Stimulated activated CD4-positive, alpha-beta T cell treated with anti-CD3 and anti-CD28 coated beads, Interleukin-15, amount 100 ng/mL, for 1 hour (primary cell): Measurements from ENCODE around the gene TAS1R1.
A peak's percentile ranks its signal among the peaks of the same experiment; 100 is the strongest.
"Not testable (repeated sequence)": the region's sequence is repeated elsewhere in the genome, so short reads cannot be mapped to it uniquely, and the experiment has no call there.

Experiments used
- DNase-seq, 2 donors: peaks; one replicate each; pipeline ENCODE4 v3.0.0-alpha.2; 2020; ENCODE audit warnings: low read depth in 1 of 2, low spot score in 1 of 2

The TAS1R1 gene

DNA sequence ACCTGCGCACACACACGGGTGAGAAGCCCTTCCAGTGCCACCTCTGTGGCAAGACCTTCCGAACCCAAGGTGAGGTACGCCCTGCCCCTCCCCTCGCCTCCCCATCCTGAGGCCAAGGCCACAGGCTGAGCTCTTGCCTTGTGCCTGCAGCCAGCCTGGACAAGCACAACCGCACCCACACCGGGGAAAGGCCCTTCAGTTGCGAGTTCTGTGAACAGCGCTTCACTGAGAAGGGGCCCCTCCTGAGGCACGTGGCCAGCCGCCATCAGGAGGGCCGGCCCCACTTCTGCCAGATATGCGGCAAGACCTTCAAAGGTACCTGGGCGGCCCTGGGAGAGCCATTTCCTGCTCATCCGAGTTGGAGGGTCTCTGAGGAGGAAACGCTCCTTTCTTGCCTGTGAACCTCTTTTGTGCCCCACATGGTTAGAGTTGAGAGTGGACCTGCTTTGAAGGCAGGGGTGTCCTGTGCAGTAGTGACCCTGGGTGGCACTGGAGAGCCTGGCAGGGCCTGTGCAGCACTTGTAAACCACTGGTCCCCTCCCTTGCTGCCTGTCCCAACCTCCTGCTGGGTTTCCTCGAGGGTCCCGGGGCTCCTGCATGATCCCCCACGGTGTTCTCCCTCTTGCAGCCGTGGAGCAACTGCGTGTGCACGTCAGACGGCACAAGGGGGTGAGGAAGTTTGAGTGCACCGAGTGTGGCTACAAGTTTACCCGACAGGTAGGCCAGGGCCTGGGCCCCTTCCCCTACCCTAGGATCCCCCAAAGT is 33.2 kb downstream of the TAS1R1 start:
- DNase-seq, result no peak

DNA sequence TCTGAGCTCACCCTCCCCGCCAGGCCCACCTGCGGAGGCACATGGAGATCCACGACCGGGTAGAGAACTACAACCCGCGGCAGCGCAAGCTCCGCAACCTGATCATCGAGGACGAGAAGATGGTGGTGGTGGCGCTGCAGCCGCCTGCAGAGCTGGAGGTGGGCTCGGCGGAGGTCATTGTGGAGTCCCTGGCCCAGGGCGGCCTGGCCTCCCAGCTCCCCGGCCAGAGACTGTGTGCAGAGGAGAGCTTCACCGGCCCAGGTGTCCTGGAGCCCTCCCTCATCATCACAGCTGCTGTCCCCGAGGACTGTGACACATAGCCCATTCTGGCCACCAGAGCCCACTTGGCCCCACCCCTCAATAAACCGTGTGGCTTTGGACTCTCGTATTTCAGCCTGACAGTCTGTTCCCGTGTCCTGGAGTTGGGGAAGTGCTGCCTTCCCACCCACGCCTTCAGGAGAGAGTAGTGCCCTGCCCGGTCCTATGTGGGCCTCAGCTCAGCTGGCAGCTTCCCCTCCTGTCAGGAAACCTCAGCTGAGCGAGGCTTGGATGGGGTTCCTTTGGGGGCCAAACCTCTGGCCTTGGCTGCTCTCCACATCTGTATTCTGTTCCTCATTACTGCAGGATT is 33.9 kb downstream of the TAS1R1 start:
- no peak for DNase-seq

DNA sequence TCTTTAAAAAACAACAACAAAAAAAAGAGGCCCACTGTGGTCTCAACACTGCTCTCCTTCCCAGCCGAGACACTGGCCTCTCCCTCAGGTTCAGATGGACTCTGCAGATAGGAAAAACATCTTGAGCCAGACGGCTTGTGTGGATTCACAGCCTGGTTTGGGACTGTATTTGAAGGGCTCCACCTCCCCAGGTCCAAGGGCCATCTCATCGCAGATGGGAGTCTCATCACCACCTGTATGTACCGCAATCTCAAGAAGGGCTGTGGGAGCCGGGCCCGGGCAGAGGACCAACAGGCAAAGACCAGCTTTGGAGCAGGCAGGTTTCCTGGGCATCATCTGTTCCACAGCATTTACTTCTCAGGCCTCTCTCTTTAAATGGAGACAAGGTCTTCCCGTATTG is 34.9 kb downstream of the TAS1R1 start:
- no peak for DNase-seq

DNA sequence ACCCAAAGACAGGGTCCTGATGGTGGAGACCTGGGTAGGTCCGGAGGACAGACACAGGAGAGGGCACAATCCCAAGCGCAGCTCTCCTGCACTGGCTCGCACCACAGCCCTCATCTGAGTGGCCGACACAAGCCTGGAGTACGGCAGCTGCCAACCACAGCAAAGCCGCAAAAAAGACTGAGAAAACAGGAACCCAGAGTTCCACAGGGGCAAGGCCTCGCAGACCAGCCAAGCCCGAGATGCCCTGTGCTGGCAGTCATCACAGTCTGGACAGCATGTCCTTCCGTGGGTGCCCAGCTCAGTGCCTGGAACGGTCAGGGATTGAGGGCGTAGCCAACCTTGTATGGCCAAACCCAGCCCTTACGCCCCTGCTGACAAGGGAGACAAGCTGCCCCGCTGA is 36.1 kb downstream of the TAS1R1 start:
- DNase-seq, result no peak

DNA sequence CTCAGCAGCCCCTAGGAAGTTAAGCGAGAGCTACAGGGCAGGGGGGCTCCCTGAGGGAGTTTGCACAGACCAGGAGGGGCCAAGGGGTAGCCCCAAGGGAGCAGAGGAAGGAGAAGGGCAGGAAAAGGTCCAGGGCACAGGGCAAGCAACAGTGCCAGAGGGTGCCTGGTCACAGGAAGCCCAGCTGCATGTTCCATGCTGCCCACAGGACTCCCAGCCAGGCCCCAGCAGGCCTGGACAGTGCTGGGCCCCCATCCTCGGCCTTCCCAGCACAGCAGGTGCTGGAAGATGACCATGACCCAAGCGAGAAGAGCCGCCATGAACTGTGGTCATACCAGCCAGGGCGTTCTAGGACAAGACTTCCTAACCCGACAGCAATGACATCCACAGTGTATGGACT is 36.5 kb downstream of the TAS1R1 start:
- DNase-seq, result no peak

DNA sequence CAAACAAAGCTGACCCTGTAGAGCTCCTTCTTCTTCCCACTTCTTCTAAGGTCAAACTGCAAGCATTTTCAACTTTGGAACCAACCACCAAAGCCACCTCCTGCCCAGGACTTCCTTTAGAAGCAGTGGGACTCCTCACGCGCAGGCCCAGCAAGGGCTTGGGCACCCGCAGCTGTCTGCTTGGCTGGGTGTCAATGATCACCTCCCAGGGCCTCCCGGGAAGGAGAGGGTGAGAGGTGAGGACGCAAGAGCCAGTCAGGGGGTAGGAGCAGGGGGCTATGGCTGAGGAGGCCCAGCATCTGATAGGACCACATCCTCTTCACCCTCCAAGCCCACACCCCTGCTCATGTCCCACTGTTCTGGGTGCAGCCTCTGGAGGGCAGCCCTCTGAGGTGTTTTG is 37.3 kb downstream of the TAS1R1 start:
- DNase-seq, result no peak

DNA sequence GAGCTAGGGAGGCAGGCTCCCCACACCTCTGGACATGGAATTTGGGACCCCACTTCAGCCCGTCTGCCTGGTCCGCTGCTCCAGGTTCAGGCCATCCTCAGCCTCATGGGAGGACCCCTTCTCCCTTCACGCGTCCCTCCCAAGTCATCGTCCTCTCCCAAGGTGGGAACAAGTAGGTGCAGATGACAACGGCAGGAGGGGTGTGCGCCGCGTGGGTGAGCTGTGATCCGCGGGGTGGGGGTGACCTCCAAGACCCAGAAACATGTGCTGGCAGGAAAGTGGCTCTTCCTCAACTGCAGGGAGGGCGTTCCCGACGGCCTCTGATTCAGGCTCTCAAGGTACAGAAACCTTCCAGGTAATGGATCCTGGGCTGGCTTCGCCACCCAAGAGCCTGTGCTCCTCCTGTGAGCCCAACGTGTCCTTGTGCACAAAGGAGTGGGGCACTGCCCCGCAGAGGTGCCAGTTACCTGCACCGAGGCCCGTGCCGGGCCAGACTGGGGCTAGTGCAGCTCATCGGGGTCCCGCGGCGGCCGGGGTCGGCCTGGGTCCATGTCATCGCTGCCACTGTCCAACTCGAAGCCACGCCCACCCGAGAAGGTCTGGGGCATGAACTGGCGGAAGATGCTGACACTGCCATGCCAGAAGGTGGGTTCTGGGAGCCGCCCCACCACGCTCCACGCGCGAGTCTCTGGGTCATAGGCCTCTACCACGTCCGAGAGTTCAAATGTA is 37.9 kb downstream of the TAS1R1 start:
- no peak for DNase-seq

DNA sequence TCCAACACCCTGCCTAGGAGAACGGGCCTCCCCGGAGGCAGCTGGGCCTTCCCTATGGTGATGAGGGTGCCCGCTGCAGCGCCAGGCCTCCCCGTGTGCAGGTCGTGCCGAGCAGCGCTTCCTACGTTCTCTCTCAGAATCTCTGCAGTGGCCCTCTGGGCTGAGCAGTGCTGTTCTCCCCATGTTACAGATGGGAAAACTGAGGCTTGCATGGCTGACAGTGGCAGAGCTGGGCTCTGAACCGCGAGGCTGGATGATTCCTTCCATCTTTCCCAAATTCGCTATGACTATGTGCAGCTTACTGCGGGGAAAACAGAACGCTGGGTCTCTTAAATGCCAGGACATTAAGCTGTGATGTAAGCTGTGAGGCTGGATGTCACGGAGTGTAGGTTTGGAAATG is 38.7 kb downstream of the TAS1R1 start:
- DNase-seq, result no peak

DNA sequence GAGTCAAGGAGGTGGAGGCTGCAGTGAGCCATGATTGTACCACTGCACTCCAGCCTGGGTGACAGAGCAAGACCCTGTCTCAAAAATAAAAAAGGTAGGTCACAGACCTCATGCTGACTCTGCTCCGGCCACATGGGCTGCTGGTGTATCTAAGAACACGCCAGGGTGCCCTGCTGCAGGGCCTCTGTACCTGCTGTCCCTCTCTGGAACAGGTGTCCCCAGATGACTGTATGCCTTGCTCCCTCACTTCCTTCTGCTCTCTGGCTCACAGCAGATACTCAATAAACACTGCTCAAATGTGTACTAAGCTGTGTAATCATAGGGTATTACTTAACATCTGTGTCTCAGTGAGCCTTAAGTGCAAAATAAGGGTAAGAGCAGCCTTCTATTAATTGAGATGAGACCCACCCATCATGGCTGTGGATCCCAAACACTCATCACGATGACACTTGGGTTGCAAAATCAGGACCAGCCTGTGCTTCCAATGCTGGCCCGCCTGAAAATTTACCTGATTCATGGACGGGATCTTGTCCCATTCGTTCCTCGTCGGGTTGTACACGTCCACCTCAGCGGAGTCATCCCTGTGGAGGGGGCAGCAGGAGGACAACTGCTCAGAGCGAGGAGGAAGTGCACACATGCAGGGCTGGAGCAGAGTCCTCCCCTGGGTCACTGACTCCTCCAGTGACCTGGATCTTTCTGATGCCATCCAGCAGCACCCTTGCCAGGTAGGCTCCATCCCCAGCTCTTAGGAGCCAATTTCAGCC is 40.1 kb downstream of the TAS1R1 start:
- no peak for DNase-seq

DNA sequence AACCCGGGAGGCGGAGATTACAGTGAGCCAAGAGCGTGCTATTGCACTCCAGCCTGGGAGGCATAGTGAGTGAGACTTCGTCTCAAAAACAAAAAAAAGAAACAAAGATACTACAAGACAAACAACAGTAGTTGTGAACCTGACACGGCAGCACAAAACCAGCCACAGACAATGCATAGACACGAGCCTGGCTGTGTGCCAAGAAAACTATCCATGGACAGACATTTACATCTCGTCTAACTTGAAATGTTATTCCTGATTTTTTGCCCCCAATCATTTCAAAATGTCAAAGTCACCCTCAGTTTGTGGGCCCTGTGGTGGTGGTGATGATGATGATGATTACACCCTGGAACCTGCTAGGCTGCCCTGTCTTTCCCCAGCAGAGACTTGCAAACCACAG is 41.2 kb downstream of the TAS1R1 start:
- DNase-seq, result no peak

DNA sequence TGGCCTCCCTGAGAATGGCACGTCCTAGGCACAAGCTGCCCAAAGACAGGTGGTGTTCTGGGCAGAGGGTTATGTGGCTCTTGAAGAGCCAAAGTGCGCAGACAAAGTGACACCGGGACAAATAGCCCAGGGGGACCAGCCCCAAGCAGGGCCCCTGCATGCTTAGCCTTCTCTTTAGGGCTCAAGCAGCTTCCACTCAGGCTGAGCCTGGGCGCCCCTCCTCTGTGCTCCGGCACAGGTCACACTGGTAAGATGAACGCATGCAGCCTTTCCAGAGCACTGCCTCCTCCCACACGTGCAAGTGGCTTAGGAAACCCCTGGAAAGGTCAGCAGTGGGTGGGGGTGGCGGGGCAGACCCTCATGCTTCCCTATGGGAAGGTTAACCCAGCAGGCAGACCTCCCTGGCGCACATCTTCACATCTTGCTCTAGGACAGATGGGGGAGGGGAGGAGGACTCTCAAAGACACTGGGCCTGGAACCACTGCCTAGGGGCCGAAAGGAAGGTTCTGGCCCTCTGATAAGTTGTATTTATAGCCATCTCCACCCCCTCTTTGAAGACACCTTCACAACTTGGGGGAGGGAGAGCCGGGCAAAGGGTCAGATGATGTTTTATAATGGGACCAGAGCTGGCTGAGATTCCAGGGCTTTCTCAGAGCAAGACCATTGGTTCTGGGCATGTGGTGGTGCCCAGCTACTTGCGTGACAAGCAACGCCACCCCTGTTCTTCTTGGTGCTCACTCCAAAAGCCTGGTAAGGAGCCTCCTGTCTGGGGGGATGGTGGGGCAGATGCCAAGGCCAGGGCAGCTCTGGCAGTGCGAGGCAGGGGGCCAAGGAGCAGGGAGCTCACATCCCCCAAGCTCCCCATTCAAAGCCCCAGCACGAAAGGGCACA is 42.0 kb downstream of the TAS1R1 start:
- no peak for DNase-seq

DNA sequence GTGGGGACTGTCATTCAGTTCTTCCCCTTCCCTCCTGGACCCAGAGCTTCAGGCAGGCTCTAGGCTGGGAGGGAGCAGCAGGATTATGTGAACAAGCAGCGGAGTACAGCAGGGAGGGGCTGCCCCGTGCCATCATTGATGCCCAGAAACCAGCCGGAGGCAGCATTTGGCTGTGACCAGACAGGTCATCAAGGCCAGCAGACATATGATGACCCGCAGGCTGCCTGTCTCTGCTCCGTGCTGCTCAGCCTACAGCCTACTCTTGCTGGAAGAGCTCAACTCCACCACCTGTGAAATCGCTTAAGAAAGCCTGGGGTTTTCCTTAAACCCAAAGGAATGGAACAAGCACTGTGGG is 42.6 kb downstream of the TAS1R1 start:
- DNase-seq, result no peak

DNA sequence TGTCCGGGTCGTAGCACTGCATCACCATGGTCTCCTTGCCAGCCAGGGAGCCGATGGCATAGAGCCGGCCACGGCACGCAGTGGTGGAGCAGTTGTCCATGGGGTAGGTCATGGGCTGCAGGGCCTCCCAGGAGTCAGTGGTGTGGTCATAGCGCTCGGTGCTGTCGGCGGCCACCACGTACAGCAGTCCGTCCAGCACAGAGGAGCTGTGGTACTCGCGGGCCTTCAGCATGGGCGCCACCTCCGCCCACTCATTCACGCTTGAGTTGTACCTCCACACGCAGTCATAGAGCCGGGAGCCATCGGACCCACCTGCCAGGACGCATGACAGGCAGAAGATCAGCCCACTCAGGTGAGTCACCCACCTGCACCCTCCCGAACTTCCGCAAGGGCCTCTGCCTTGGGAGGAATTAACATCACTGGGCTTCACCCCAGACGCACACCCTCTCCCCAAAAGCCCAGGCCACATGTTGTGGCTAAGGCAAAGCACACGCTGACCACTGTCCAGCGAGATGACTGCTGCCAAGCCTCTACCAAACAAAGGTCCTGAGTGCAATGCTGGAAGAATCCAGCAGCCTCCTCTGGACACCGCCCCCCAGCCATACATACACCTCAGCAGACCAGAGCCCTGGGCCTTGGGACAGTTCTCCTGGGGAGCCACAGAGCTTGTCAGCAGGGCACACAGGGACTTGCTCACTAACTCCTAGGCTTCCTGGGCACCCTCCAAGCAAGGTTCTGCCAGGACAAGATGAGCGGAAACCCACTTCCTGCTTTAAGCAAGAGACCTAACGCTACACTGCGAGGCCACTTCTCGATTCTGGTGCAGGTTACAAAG is 44.3 kb downstream of the TAS1R1 start:
- no peak for DNase-seq

DNA sequence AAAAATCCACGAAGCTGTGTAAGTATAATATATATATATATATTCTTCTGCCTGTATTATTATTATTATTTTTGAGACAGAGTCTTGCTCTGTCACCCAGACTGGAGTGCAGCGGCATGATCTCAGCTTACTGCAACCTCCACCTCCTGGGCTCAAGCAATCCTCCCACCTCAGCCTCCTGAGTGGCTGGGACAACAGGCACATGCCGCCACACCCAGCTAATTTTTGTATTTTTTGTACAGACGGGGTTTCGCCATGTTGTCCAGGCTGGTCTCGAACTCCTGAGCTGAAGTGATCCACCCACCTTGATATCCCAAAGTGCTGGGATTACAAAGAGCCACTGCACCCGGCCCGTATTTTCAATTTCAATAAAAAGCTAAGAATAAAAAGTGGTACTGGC is 44.9 kb downstream of the TAS1R1 start:
- DNase-seq, result not testable (repeated sequence)

DNA sequence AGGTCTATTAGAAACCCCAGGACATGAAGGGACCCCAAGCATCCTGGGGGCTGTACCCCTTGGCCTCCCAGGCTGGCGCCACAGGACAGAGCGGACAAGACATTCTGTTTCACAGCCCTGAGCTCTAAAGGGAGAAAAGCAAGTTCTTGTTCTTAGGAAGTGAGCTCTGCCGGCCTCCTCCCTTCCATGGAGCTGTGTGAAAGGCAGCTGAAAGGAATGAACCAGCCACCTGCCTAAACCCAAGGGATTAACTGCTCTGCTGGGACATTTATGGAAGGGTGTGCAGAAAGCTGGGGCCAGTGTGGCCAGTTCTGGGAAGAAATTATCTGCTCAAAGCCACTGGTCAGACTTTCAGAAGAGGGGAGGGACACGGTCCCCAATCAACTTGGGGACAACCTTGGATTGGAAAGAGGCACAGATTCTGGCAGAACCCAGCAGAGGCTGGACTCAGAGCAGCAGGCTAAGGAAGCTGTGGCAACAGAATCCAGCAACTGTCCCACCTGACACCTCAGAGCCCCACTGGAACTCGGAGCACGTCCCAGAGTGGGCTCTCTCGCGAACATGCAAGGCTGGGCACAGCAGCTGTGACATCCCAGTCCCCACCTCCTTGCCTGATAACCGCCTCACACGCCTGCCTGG is 45.4 kb downstream of the TAS1R1 start:
- DNase-seq, result no peak

DNA sequence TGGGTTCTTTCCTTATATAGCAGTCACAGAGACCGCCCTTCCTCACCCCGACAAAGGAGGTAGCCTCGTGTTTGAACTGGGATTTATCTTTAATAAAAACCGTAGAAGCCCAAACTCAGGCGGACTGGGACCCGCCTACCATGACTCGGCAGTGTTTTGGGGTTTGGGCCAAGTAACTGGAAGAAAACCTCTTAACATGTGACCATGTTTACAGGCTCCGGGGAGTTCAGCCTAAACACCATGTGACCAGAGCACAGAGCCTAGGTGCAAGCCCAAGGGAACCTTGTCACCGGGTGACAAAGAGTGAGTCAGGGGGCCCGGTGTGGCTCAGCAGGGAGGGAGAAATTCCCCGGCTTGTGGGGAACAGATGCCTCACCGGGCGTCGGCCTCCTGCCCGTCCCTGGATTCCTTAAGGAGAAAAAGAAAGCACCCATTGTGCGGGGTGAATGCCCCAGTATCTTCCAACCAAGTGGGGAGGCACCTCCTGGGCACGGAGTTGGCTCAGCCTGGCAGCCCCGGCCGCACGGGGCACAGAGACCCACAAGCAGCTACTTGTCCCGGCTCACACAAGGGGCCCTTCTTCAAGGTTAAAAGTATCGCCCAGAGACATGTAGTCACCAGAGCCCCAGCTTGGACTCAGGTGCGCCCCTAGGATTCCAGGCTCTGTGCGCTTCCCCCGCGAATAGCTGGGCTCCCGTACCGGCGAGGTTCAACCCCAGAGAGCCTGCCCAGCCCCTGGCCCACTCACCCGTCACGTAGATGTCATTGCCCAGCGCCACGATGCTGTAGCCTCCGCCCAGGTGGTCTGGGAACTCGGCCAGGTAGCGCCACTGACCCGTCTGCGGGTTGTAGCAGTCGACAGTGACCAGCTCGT is 46.2 kb downstream of the TAS1R1 start:
- DNase-seq, result peak; percentile 51 to 68

DNA sequence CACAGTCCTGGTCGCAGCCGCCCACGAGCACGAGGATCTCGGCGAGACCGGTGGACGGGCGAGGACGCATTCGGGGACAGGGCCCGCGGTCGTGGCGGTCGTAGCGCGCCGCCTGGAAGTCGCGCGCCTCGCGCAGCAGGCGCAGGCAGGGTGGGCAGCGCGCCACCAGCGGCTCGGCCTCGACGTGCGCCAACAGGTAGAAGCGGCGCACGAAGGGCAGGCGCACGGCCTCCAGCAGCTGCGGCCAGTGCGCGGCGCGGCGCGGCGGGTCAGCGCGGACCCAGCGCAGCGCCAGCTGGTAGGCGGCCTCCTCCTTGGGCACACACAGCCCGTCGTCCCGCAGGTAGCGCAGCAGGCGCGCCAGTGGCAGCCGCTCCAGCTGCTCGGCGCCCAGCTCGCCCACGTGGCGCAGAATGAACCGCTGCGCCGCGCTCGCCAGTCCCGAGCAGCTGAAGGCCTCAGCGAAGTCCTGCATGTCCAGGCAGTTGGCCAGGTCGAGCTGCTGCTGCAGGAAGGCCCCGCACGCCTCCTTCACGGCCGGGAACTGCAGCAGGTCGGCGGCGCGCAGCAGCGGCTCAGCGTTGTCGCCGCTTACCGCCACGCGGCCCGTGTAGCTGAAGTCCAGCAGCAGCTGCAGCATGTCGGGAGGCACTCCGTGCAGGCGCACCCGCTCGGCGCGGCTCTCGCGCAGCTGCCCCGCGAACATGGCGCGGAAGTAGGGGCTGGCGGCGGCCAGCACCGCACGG is 47.0 kb downstream of the TAS1R1 start:
- DNase-seq, result no peak
